Nephron (organoid): ENCODE results near the gene PLCL1.

ENCODE experiments used
- H3K27ac Mint-ChIP-seq, 3 experiments: 2 replicates each; pipeline ENCODE4 v1.8.0; 2020; ENCODE audit warnings: mixed read lengths in 3 of 3, mild to moderate bottlenecking in 2 of 3, moderate library complexity in 1 of 3
- H3K27me3 Mint-ChIP-seq: 2 replicates; pipeline ENCODE4 v1.8.0; 2021; ENCODE audit warnings: low read depth, mild to moderate bottlenecking, moderate library complexity, mixed read lengths
- H3K36me3 Mint-ChIP-seq: 2 replicates; pipeline ENCODE4 v1.8.0; 2020; ENCODE audit warnings: low read depth, mixed read lengths
- H3K4me1 Mint-ChIP-seq: 2 replicates; pipeline ENCODE4 v1.8.0; 2020; ENCODE audit warnings: mixed read lengths
- H3K4me3 Mint-ChIP-seq, 3 experiments: 2 replicates each; pipeline ENCODE4 v1.8.0; 2020; ENCODE audit warnings: mild to moderate bottlenecking in 3 of 3, mixed read lengths in 3 of 3, moderate library complexity in 2 of 3
- H3K9me3 Mint-ChIP-seq: 2 replicates; pipeline ENCODE4 v1.8.0; 2020; ENCODE audit warnings: mixed read lengths
- CTCF ChIP-seq, 3 experiments: fragments of 200-600 bp; sonication (generic); IDR thresholded peaks; one replicate each; pipeline ENCODE4 v1.5.0; 2021; ENCODE audit warnings: antibody characterized with exemption in 3 of 3; ENCODE audit not compliant: unreplicated experiment in 3 of 3

PLCL1 gene

GRCh38 chr2:198175271-198175670 lies 370.9 kb downstream of the PLCL1 start:
- no peak for TF ChIP-seq CTCF (IDR thresholded peaks at IDR 0.05; ENCODE audit: unreplicated experiment in 3 of 3)
- Mint-ChIP-seq H3K4me3 (no peak overlapping the region), H3K4me1 (peaks cover 5% of the 10 kb centered on the region), H3K27ac (no peak overlapping the region), H3K36me3 (no peaks in the 10 kb centered on the region), H3K27me3 (no peaks in the 10 kb centered on the region), H3K9me3 (peaks cover 25% of the 10 kb centered on the region)

GRCh38 chr2:198177040-198177439 lies 372.6 kb downstream of the PLCL1 start:
- peaks cover 35% of the 10 kb centered on the region for H3K9me3 Mint-ChIP-seq
- peaks cover 5% of the 10 kb centered on the region for H3K4me1 Mint-ChIP-seq
- H3K27me3 Mint-ChIP-seq: no peaks in the 10 kb centered on the region
- H3K36me3 Mint-ChIP-seq: no peaks in the 10 kb centered on the region
- H3K27ac Mint-ChIP-seq: no peak overlapping the region
- no peak overlapping the region for H3K4me3 Mint-ChIP-seq
- TF ChIP-seq CTCF (IDR thresholded peaks at IDR 0.05; ENCODE audit: unreplicated experiment in 3 of 3): no peak

DNA sequence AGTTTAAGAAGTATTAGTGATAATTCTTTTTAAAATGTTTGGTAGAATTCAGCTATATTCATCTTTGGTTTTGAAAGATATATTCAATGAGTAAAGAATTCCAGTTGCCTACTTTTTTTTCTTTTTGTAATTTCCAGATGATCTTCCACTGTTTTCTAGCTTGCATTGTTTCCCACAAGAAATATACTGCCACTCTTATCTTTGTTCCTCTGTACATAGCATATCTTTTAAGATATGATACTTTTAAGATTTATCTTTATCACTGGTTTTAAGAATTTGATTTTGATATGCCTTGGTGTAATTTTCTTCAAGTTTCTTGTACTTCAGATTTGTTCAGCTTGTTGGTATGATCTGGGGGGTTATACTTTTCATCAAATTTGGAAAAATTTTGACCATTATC lies 374.4 kb downstream of the PLCL1 start:
- no peak overlapping the region for H3K4me3 Mint-ChIP-seq
- no peaks in the 10 kb centered on the region for H3K27me3 Mint-ChIP-seq
- H3K9me3 Mint-ChIP-seq: peaks cover 39% of the 10 kb centered on the region
- no peak for TF ChIP-seq CTCF (IDR thresholded peaks at IDR 0.05; ENCODE audit: unreplicated experiment in 3 of 3)
- no peak overlapping the region for H3K27ac Mint-ChIP-seq
- no peaks in the 10 kb centered on the region for H3K4me1 Mint-ChIP-seq
- H3K36me3 Mint-ChIP-seq: no peaks in the 10 kb centered on the region

GRCh38 chr2:198186257-198186656 lies 381.9 kb downstream of the PLCL1 start:
- Mint-ChIP-seq H3K36me3 (no peaks in the 10 kb centered on the region), H3K4me3 (no peak overlapping the region), H3K27ac (no peak overlapping the region), H3K9me3 (peaks cover 8% of the 10 kb centered on the region), H3K27me3 (no peaks in the 10 kb centered on the region), H3K4me1 (peaks cover 11% of the 10 kb centered on the region)
- TF ChIP-seq CTCF (IDR thresholded peaks at IDR 0.05; ENCODE audit: unreplicated experiment in 3 of 3): no peak

DNA sequence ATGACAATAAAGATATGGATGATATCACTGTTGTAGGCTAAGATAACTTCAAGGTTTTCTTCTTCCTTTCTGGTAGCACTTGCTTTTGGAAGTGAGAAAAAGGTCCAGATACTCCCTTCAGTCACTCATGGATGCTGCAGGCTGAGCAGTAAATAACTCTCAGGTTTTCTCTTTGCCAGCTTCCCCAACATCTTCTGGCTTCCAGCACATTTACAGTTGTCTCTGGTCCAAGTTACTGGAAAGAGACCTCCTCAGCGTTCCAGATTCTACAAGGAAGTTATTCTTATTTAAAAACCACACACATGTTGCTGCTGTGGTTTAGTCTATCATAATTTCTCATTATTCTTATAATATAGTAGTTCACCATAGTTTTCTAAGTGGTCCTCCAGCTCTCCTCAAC lies 383.4 kb downstream of the PLCL1 start:
- Mint-ChIP-seq H3K4me3 (no peak overlapping the region), H3K27me3 (no peaks in the 10 kb centered on the region), H3K4me1 (peaks cover 19% of the 10 kb centered on the region), H3K36me3 (no peaks in the 10 kb centered on the region), H3K27ac (no peak overlapping the region), H3K9me3 (no peaks in the 10 kb centered on the region)
- TF ChIP-seq CTCF (IDR thresholded peaks at IDR 0.05; ENCODE audit: unreplicated experiment in 3 of 3): no peak

DNA sequence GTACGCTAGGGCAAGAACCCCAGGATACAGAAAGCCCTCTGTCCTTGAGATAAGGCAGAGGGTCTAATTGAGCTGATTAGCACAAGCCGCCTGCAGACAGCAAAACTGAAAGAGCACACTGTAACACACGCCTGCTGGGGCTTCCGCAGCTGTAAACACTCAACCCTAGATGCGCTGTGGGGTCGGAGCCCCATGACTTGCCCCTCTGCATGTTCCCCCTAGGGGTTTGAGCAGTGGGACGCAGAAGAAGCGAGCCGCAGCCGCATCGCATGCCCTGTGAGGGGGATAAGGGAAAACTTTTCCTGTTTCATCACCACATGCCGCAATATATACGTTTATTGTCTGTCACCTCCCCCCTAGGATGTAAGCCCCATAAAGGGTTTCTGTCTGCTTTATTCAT lies 384.6 kb downstream of the PLCL1 start:
- Mint-ChIP-seq H3K9me3 (no peaks in the 10 kb centered on the region), H3K27me3 (no peaks in the 10 kb centered on the region), H3K36me3 (no peaks in the 10 kb centered on the region), H3K4me1 (peaks cover 24% of the 10 kb centered on the region), H3K4me3 (no peak overlapping the region), H3K27ac (no peak overlapping the region)
- no peak for TF ChIP-seq CTCF (IDR thresholded peaks at IDR 0.05; ENCODE audit: unreplicated experiment in 3 of 3)
